ENCODE results near the gene RELL2. TPM values are rescaled to one million over a fixed set of nuclear protein-coding genes. Genes with fewer than 3 reads are reported as not detected.

The RELL2 gene
- polyA plus RNA-seq, 1 of the 3 experiments (the other 2 are of a cell fraction) = 15.6 TPM

DNA sequence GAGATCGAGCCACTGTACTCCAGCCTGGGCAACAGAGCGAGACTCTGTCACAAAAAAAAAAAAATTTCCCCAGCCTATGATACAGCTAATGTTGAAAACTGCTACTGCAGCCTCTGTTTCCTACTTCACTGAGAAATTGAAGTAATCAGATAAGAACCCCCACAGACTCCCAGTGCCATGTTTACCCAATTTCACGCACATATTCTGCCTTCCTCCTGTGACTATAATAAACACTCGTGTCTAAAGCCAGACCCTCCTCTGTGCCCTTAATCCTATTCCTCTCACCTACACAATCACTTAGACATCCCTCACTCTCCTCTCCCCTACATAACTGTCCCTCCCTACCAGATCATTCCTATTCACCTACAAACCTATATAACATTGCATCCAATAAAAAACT lies 38.9 kb downstream of the RELL2 start:
- no peak overlapping the region for H2AFZ ChIP-seq (ENCODE audit: low read depth)
- no peak for DNase-seq
- no peaks in the 10 kb centered on the region for H3K27me3 ChIP-seq (ENCODE audit: insufficient read depth)
- H3K9me2 ChIP-seq = no peaks in the 10 kb centered on the region
- WGBS (ENCODE audit: low lambda C conversion rate) = 97% methylated on average over 4 of the region's 4 CpGs
- no peaks in the 10 kb centered on the region for H3F3A ChIP-seq (replicated peaks; ENCODE audit: insufficient read depth)
- no peak overlapping the region for H3K9ac ChIP-seq
- POLR2A ChIA-PET = interaction anchor here (0.6 to 1.2 kb wide), 2 partner anchors 12 to 17 kb away, joined by 3 read pairs; no protein-coding TSS in a partner anchor
- H3K27ac ChIP-seq (ENCODE audit: low read depth in 2 of 2, low read length in 1 of 2) = no peak overlapping the region
- no peaks in the 10 kb centered on the region for H3K9me3 ChIP-seq
- H3K36me3 ChIP-seq (replicated peaks in 1 of 2; ENCODE audit: control insufficient read depth in 1 of 2, insufficient read depth in 2 of 2, low read length in 1 of 2) = peaks cover 18 to 21% of the 10 kb centered on the region in 2 experiments
- H3K4me3 ChIP-seq (ENCODE audit: low read depth in 2 of 2, low read length in 1 of 2) = no peak overlapping the region
- peaks cover 5 to 14% of the 10 kb centered on the region in 2 experiments; a peak in 2 of 4 replicates for H3K4me1 ChIP-seq (ENCODE audit: control insufficient read depth in 1 of 2, insufficient read depth in 2 of 2, low read depth in 1 of 2, low read length in 1 of 2)
- TF ChIP-seq MXI1 (IDR thresholded peaks at IDR 0.05; ENCODE audit: low read depth, low read length) = no peak
- no peak for TF ChIP-seq TCF12 (IDR thresholded peaks at IDR 0.05)
- TF ChIP-seq FOXJ3 (CRISPR knock-in tag; IDR thresholded peaks at IDR 0.05) = no peak
- TF ChIP-seq, protein P1, sequence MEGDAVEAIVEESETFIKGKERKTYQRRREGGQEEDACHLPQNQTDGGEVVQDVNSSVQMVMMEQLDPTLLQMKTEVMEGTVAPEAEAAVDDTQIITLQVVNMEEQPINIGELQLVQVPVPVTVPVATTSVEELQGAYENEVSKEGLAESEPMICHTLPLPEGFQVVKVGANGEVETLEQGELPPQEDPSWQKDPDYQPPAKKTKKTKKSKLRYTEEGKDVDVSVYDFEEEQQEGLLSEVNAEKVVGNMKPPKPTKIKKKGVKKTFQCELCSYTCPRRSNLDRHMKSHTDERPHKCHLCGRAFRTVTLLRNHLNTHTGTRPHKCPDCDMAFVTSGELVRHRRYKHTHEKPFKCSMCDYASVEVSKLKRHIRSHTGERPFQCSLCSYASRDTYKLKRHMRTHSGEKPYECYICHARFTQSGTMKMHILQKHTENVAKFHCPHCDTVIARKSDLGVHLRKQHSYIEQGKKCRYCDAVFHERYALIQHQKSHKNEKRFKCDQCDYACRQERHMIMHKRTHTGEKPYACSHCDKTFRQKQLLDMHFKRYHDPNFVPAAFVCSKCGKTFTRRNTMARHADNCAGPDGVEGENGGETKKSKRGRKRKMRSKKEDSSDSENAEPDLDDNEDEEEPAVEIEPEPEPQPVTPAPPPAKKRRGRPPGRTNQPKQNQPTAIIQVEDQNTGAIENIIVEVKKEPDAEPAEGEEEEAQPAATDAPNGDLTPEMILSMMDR (IDR thresholded peaks at IDR 0.05) = no peak
- TF ChIP-seq JUND (IDR thresholded peaks at IDR 0.05) = no peak
- no peak for TF ChIP-seq TAF1 (IDR thresholded peaks at IDR 0.05; ENCODE audit: borderline replicate concordance, low read depth, low read length)
- no peak for TF ChIP-seq CHD2 (IDR thresholded peaks at IDR 0.05; ENCODE audit: low read length, partially characterized antibody)
- TF ChIP-seq GATA2 (CRISPR knock-in tag; IDR thresholded peaks at IDR 0.05) = no peak
- TF ChIP-seq USF2 (IDR thresholded peaks at IDR 0.05; ENCODE audit: borderline replicate concordance, low read depth, low read length) = no peak
- TF ChIP-seq RXRA (IDR thresholded peaks at IDR 0.05; ENCODE audit: borderline replicate concordance, low read depth) = no peak
- TF ChIP-seq, protein P2, sequence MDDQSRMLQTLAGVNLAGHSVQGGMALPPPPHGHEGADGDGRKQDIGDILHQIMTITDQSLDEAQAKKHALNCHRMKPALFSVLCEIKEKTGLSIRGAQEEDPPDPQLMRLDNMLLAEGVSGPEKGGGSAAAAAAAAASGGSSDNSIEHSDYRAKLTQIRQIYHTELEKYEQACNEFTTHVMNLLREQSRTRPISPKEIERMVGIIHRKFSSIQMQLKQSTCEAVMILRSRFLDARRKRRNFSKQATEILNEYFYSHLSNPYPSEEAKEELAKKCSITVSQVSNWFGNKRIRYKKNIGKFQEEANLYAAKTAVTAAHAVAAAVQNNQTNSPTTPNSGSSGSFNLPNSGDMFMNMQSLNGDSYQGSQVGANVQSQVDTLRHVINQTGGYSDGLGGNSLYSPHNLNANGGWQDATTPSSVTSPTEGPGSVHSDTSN (IDR thresholded peaks at IDR 0.05) = no peak
- no peaks in the 10 kb centered on the region for H4K20me1 ChIP-seq (ENCODE audit: insufficient read depth)
- no peak overlapping the region for H3K4me2 ChIP-seq
- peaks cover 12% of the 10 kb centered on the region; the same call in 1 of the 2 replicates for H3K79me2 ChIP-seq (ENCODE audit: insufficient read depth)
- CTCF ChIA-PET = interaction anchor here (1.1 to 2.9 kb wide), 3 partner anchors 11 to 56 kb away, joined by 5 to 13 read pairs (median 7); no protein-coding TSS in a partner anchor

GRCh38 chr5:141677415-141677814 lies 40.6 kb downstream of the RELL2 start:
- DNase-seq = peak; percentile 72
- peak overlapping the region in 1 of 2 experiments; percentile 23; a peak in 1 of 4 replicates for H3K4me3 ChIP-seq (ENCODE audit: low read depth in 2 of 2, low read length in 1 of 2)
- H3K79me2 ChIP-seq (ENCODE audit: insufficient read depth) = peaks cover 20% of the 10 kb centered on the region; the same call in 1 of the 2 replicates
- no peak overlapping the region for H3K9ac ChIP-seq
- ChIA-PET CTCF (interaction anchor here (0.8 to 2.9 kb wide), 4 partner anchors 8 to 201 kb away, joined by 3 to 13 read pairs (median 6); partner anchors contain the start of gene PCDH1), POLR2A (no interaction called here)
- peaks cover 15 to 23% of the 10 kb centered on the region in 2 experiments; a peak in 2 of 4 replicates for H3K4me1 ChIP-seq (ENCODE audit: control insufficient read depth in 1 of 2, insufficient read depth in 2 of 2, low read depth in 1 of 2, low read length in 1 of 2)
- H3K9me2 ChIP-seq = no peaks in the 10 kb centered on the region
- H3K27ac ChIP-seq (ENCODE audit: low read depth in 2 of 2, low read length in 1 of 2) = no peak overlapping the region
- H3K27me3 ChIP-seq (ENCODE audit: insufficient read depth) = no peaks in the 10 kb centered on the region
- H3F3A ChIP-seq (replicated peaks; ENCODE audit: insufficient read depth) = peaks cover 8% of the 10 kb centered on the region
- no peak overlapping the region for H2AFZ ChIP-seq (ENCODE audit: low read depth)
- H4K20me1 ChIP-seq (ENCODE audit: insufficient read depth) = no peaks in the 10 kb centered on the region
- H3K36me3 ChIP-seq (replicated peaks in 1 of 2; ENCODE audit: control insufficient read depth in 1 of 2, insufficient read depth in 2 of 2, low read length in 1 of 2) = peaks cover 14 to 18% of the 10 kb centered on the region in 2 experiments
- H3K4me2 ChIP-seq = no peak overlapping the region
- no peaks in the 10 kb centered on the region for H3K9me3 ChIP-seq
- TF ChIP-seq TEAD4 (IDR thresholded peaks at IDR 0.05; ENCODE audit: borderline replicate concordance, insufficient read depth) = no peak
- TF ChIP-seq CHD2 (IDR thresholded peaks at IDR 0.05; ENCODE audit: low read length, partially characterized antibody) = no peak
- TF ChIP-seq, protein P2 (IDR thresholded peaks at IDR 0.05) = no peak
- no peak for TF ChIP-seq FOSL2 (IDR thresholded peaks at IDR 0.05; ENCODE audit: borderline replicate concordance, low read depth)
- no peak for TF ChIP-seq RCOR1 (IDR thresholded peaks at IDR 0.05; ENCODE audit: low read length)
- 0 out of 2 replicates have a peak, but pooled peaks have one; percentile 7 for TF ChIP-seq RAD21 (IDR thresholded peaks at IDR 0.05; ENCODE audit: low read length)
- TF ChIP-seq, protein P3, sequence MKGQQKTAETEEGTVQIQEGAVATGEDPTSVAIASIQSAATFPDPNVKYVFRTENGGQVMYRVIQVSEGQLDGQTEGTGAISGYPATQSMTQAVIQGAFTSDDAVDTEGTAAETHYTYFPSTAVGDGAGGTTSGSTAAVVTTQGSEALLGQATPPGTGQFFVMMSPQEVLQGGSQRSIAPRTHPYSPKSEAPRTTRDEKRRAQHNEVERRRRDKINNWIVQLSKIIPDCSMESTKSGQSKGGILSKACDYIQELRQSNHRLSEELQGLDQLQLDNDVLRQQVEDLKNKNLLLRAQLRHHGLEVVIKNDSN (IDR thresholded peaks at IDR 0.05; ENCODE audit: borderline replicate concordance, low read depth) = no peak
- TF ChIP-seq TAF1 (IDR thresholded peaks at IDR 0.05; ENCODE audit: borderline replicate concordance, low read depth, low read length) = no peak
- TF ChIP-seq, protein P4, sequence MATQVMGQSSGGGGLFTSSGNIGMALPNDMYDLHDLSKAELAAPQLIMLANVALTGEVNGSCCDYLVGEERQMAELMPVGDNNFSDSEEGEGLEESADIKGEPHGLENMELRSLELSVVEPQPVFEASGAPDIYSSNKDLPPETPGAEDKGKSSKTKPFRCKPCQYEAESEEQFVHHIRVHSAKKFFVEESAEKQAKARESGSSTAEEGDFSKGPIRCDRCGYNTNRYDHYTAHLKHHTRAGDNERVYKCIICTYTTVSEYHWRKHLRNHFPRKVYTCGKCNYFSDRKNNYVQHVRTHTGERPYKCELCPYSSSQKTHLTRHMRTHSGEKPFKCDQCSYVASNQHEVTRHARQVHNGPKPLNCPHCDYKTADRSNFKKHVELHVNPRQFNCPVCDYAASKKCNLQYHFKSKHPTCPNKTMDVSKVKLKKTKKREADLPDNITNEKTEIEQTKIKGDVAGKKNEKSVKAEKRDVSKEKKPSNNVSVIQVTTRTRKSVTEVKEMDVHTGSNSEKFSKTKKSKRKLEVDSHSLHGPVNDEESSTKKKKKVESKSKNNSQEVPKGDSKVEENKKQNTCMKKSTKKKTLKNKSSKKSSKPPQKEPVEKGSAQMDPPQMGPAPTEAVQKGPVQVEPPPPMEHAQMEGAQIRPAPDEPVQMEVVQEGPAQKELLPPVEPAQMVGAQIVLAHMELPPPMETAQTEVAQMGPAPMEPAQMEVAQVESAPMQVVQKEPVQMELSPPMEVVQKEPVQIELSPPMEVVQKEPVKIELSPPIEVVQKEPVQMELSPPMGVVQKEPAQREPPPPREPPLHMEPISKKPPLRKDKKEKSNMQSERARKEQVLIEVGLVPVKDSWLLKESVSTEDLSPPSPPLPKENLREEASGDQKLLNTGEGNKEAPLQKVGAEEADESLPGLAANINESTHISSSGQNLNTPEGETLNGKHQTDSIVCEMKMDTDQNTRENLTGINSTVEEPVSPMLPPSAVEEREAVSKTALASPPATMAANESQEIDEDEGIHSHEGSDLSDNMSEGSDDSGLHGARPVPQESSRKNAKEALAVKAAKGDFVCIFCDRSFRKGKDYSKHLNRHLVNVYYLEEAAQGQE (IDR thresholded peaks at IDR 0.05; ENCODE audit: low read depth, low read length) = no peak
- no peak for TF ChIP-seq MXI1 (IDR thresholded peaks at IDR 0.05; ENCODE audit: low read depth, low read length)

Measured in SK-N-SH (cell line).